GM18520 (cell line): Measurements from ENCODE around the gene KIAA0319L.

ENCODE experiments used
- ATAC-seq: cut with Tn5 transposase; IDR thresholded peaks from one replicate; pipeline ENCODE4 v1.9.1; 2021; ENCODE audit not compliant: unreplicated experiment

The KIAA0319L gene

GRCh38 chr1:35449334-35450008, 107.7 kb downstream of the KIAA0319L start:
- ATAC-seq: no peak

- no peak for ATAC-seq
Measured at GRCh38 chr1:35448344-35448801, 108.8 kb downstream of the KIAA0319L start.

GRCh38 chr1:35447278-35447677, 109.9 kb downstream of the KIAA0319L start:
- ATAC-seq: no peak

GRCh38 chr1:35444519-35444774, 112.8 kb downstream of the KIAA0319L start:
- no peak for ATAC-seq

GRCh38 chr1:35443768-35444518, 113.3 kb downstream of the KIAA0319L start:
- no peak for ATAC-seq

- ATAC-seq: no peak
Measured at GRCh38 chr1:35442734-35443133, 114.5 kb downstream of the KIAA0319L start.

- ATAC-seq: no peak
Measured at GRCh38 chr1:35441926-35442579, 115.2 kb downstream of the KIAA0319L start.

- no peak for ATAC-seq
Measured at GRCh38 chr1:35439626-35440025, 117.6 kb downstream of the KIAA0319L start.

GRCh38 chr1:35437200-35437599, 120.0 kb downstream of the KIAA0319L start:
- ATAC-seq: no peak

- ATAC-seq: no peak
Measured at GRCh38 chr1:35436078-35436477, 121.1 kb downstream of the KIAA0319L start.

GRCh38 chr1:35434703-35435102, 122.5 kb downstream of the KIAA0319L start:
- no peak for ATAC-seq

GRCh38 chr1:35433714-35434113, 123.5 kb downstream of the KIAA0319L start:
- ATAC-seq: no peak

GRCh38 chr1:35432231-35432630, 125.0 kb downstream of the KIAA0319L start:
- no peak for ATAC-seq

- no peak for ATAC-seq
Measured at GRCh38 chr1:35431173-35431599, 126.0 kb downstream of the KIAA0319L start.

GRCh38 chr1:35430762-35431161, 126.4 kb downstream of the KIAA0319L start:
- ATAC-seq: no peak

GRCh38 chr1:35428360-35428759, 128.8 kb downstream of the KIAA0319L start:
- no peak for ATAC-seq

GRCh38 chr1:35426097-35426586, 131.1 kb downstream of the KIAA0319L start:
- ATAC-seq: no peak

- ATAC-seq: no peak
Measured at GRCh38 chr1:35408925-35409324, 148.3 kb downstream of the KIAA0319L start.

- no peak for ATAC-seq
Measured at GRCh38 chr1:35407743-35408142, 149.5 kb downstream of the KIAA0319L start.

GRCh38 chr1:35406103-35406502, 151.1 kb downstream of the KIAA0319L start:
- no peak for ATAC-seq

- ATAC-seq: no peak
Measured at GRCh38 chr1:35401049-35401448, 156.2 kb downstream of the KIAA0319L start.

GRCh38 chr1:35398739-35399138, 158.5 kb downstream of the KIAA0319L start:
- no peak for ATAC-seq
